H1 (cell line): ENCODE measurements around the gene ADRA2B. TPM values are rescaled to one million over a fixed set of nuclear protein-coding genes. Genes with fewer than 3 reads are reported as not detected.

Experiments
- CTCF ChIA-PET: fragments of 300-600 bp; sonication (Branson Sonifier 250); formaldehyde crosslinking; loops from one replicate; lab custom pipeline; 2021; ENCODE audit not compliant: partially characterized antibody; lab: Charles Lee
- POLR2A ChIA-PET: fragments of 300-600 bp; sonication (Branson Sonifier 250); formaldehyde crosslinking; loops from one replicate; lab custom pipeline; 2021; ENCODE audit warnings: inconsistent platforms; ENCODE audit not compliant: partially characterized antibody; lab: Charles Lee
- DNase-seq, 2 experiments: peaks; one replicate each; pipeline versions ENCODE4 v3.0.0 to v3.0.0-alpha.2; 2010 to 2022; ENCODE audit warnings: low spot score in 2 of 2, low read depth in 1 of 2, mixed read lengths in 1 of 2
- FAIRE-seq: peaks from 2 replicates; lab custom pipeline; 2011; peaks lifted over from hg19 to GRCh38; lab: Jason Lieb, UNC
- H2AFZ ChIP-seq: 2 replicates; pipeline ENCODE4 v1.8.1; 2012; ENCODE audit warnings: low read length, inconsistent platforms
- H2AK5ac ChIP-seq: 2 replicates; pipeline ENCODE4 v1.6.1; 2013; ENCODE audit warnings: low read depth, low read length
- H2BK120ac ChIP-seq: replicated peaks from 2 replicates; pipeline ENCODE3; 2013; ENCODE audit warnings: low read depth, low read length, inconsistent platforms
- H2BK12ac ChIP-seq: 2 replicates; pipeline ENCODE4 v1.6.1; 2013; ENCODE audit warnings: low read depth, low read length
- H2BK15ac ChIP-seq: 2 replicates; pipeline ENCODE4 v1.6.1; 2013; ENCODE audit warnings: low read length
- H2BK20ac ChIP-seq: 2 replicates; pipeline ENCODE4 v1.6.1; 2013; ENCODE audit warnings: low read length
- H2BK5ac ChIP-seq: 2 replicates; pipeline ENCODE4 v1.6.1; 2013; ENCODE audit warnings: low read depth, low read length
- H3K14ac ChIP-seq: 2 replicates; pipeline ENCODE4 v1.6.1; 2013; ENCODE audit warnings: inconsistent platforms; ENCODE audit not compliant: insufficient read length
- H3K18ac ChIP-seq: 2 replicates; pipeline ENCODE4 v1.6.1; 2013; ENCODE audit warnings: low read length; ENCODE audit errors: extremely low read depth
- H3K23ac ChIP-seq: 2 replicates; pipeline ENCODE4 v1.6.1; 2013; ENCODE audit warnings: inconsistent platforms; ENCODE audit not compliant: insufficient read length
- H3K23me2 ChIP-seq: 2 replicates; pipeline ENCODE4 v1.6.1; 2013; ENCODE audit warnings: low read depth, low read length
- H3K27ac ChIP-seq: 2 replicates; pipeline ENCODE4 v1.6.1; 2011; ENCODE audit warnings: low read depth, low read length, inconsistent platforms
- H3K27me3 ChIP-seq, 4 experiments: replicated peaks in 1 of 4; 1 replicate in 1 of 4; 2 replicates in 3 of 4; pipeline versions ENCODE4 v1.6.1 to v1.8.1; 2011 to 2013; ENCODE audit warnings: low read length in 3 of 4, mild to moderate bottlenecking in 3 of 4, inconsistent platforms in 2 of 4, mixed read lengths in 2 of 4, moderate library complexity in 1 of 4; ENCODE audit not compliant: control insufficient read depth in 3 of 4, insufficient read depth in 3 of 4; ENCODE audit errors: extremely low read depth in 1 of 4
- H3K36me3 ChIP-seq, 4 experiments: 2 replicates each; pipeline versions ENCODE4 v1.6.1 to v1.8.1; 2011 to 2013; ENCODE audit warnings: mild to moderate bottlenecking in 4 of 4, low read length in 3 of 4, moderate library complexity in 2 of 4, control low read depth in 1 of 4, inconsistent platforms in 1 of 4; ENCODE audit not compliant: insufficient read depth in 4 of 4, control insufficient read depth in 2 of 4
- H3K4ac ChIP-seq: replicated peaks from 2 replicates; pipeline ENCODE3; 2013; ENCODE audit warnings: low read length, low read depth, mixed read lengths, inconsistent platforms; ENCODE audit not compliant: insufficient read length
- H3K4me1 ChIP-seq, 4 experiments: replicated peaks in 1 of 4; 1 replicate in 1 of 4; 2 replicates in 3 of 4; pipeline versions ENCODE4 v1.6.1 to v1.8.1; 2011 to 2013; ENCODE audit warnings: low read length in 3 of 4, inconsistent platforms in 2 of 4, mixed read lengths in 1 of 4; ENCODE audit not compliant: insufficient read depth in 4 of 4, control insufficient read depth in 3 of 4
- H3K4me2 ChIP-seq, 2 experiments: 2 replicates each; pipeline versions ENCODE4 v1.6.1 to v1.8.1; 2011 to 2013; ENCODE audit warnings: low read depth in 2 of 2, low read length in 2 of 2, control low read depth in 1 of 2, inconsistent platforms in 1 of 2, mild to moderate bottlenecking in 1 of 2; ENCODE audit not compliant: insufficient read depth in 1 of 2
- H3K4me3 ChIP-seq, 4 experiments: fragments of 200-600, 300-600 bp in 1 of 4; sonication (generic), shearing (Covaris generic), sonication (Bioruptor Twin) in 1 of 4; 2 replicates each; pipeline versions ENCODE4 v1.5.1 to v1.8.1; 2011 to 2016; ENCODE audit warnings: low read length in 4 of 4, low read depth in 3 of 4, control low read depth in 2 of 4, inconsistent platforms in 2 of 4, mild to moderate bottlenecking in 2 of 4, mixed read lengths in 1 of 4, moderate library complexity in 1 of 4; ENCODE audit not compliant: insufficient read depth in 2 of 4; ENCODE audit errors: extremely low read depth in 1 of 4
- H3K56ac ChIP-seq: replicated peaks from 2 replicates; pipeline ENCODE3; 2013; ENCODE audit warnings: low read depth, mild to moderate bottlenecking, mixed read lengths, low read length, inconsistent platforms; ENCODE audit not compliant: insufficient read length
- H3K79me1 ChIP-seq: 2 replicates; pipeline ENCODE4 v1.6.1; 2013; ENCODE audit warnings: low read depth, low read length, control low read depth
- H3K79me2 ChIP-seq, 2 experiments: 2 replicates each; pipeline versions ENCODE4 v1.6.1 to v1.8.1; 2012 to 2013; ENCODE audit warnings: low read length in 2 of 2, mild to moderate bottlenecking in 2 of 2, inconsistent platforms in 1 of 2; ENCODE audit not compliant: insufficient read depth in 2 of 2, control insufficient read depth in 1 of 2
- H3K9ac ChIP-seq, 4 experiments: replicated peaks in 1 of 4; 1 replicate in 1 of 4; 2 replicates in 3 of 4; pipeline versions ENCODE4 v1.6.1 to v1.8.1; 2011 to 2013; ENCODE audit warnings: low read depth in 3 of 4, low read length in 3 of 4, control low read depth in 2 of 4, mild to moderate bottlenecking in 2 of 4, moderate library complexity in 2 of 4, inconsistent platforms in 1 of 4; ENCODE audit errors: extremely low read depth in 1 of 4
- H3K9me3 ChIP-seq, 2 experiments: 2 replicates each; pipeline versions ENCODE4 v1.6.1 to v1.8.1; 2012 to 2013; ENCODE audit warnings: mild to moderate bottlenecking in 2 of 2, moderate library complexity in 2 of 2, control low read depth in 1 of 2, inconsistent platforms in 1 of 2, low read depth in 1 of 2, low read length in 1 of 2, mixed read lengths in 1 of 2; ENCODE audit not compliant: insufficient read depth in 2 of 2
- H4K20me1 ChIP-seq, 2 experiments: replicated peaks in 1 of 2; 2 replicates each; pipeline versions ENCODE3 to v1.8.1; 2011 to 2013; ENCODE audit warnings: inconsistent platforms in 2 of 2, low read length in 2 of 2, mild to moderate bottlenecking in 1 of 2; ENCODE audit not compliant: insufficient read depth in 2 of 2, control insufficient read depth in 1 of 2
- H4K5ac ChIP-seq: 2 replicates; pipeline ENCODE4 v1.6.1; 2013; ENCODE audit warnings: low read length, low read depth, mixed read lengths, inconsistent platforms; ENCODE audit not compliant: insufficient read length
- H4K8ac ChIP-seq: 2 replicates; pipeline ENCODE4 v1.8.0; 2013; ENCODE audit warnings: mild to moderate bottlenecking, moderate library complexity, low read length, inconsistent platforms; ENCODE audit not compliant: insufficient read depth; ENCODE audit errors: extremely low read depth
- H4K91ac ChIP-seq: replicated peaks from 2 replicates; pipeline ENCODE3; 2013; ENCODE audit warnings: low read length, mixed read lengths, inconsistent platforms; ENCODE audit not compliant: insufficient read length
- TEAD4 ChIP-seq: IDR thresholded peaks from 2 replicates; pipeline ENCODE4 v1.6.1; 2012; ENCODE audit warnings: low read depth, low read length, inconsistent platforms, mixed read lengths
- WGBS, 2 experiments: shearing (Covaris generic) in 1 of 2; methylation state at CpG; one replicate each; pipeline versions ENCODE4 v1.1.6 to v1.1.7; 2013 to 2015; ENCODE audit warnings: low lambda C conversion rate in 2 of 2, mixed read lengths in 2 of 2, inconsistent platforms in 1 of 2, low coverage in 1 of 2, missing lambda C conversion rate in 1 of 2; ENCODE audit not compliant: insufficient replicate concordance in 2 of 2, insufficient coverage in 1 of 2, insufficient read length in 1 of 2; ENCODE audit errors: extremely low coverage in 1 of 2, missing lambda C conversion rate in 1 of 2; 5-methylcytosine and 5-hydroxymethylcytosine counted together
- polyA plus RNA-seq, 7 experiments: library from polyadenylated mRNA; depleted of rRNA in 3 of 7; stranded (reverse) in 5 of 7; unstranded in 2 of 7; fragments of >200 nt in 5 of 7; fragments of 200-250 nt in 2 of 7; gene quantifications; 1 replicate in 5 of 7; 2 replicates in 1 of 7; 4 replicates in 1 of 7; pipeline versions ENCODE4 v1.2.1 to v1.2.3, GENCODE V29; 2011 to 2013; ENCODE audit warnings: missing spikeins in 2 of 7, mixed read lengths in 2 of 7
- total RNA-seq: library from RNA; stranded (reverse); fragmentation: NEBNext Ultra II Directional; extraction: Animal tissue kit (Norgen Biotek cat#: 25700); gene quantifications from 2 replicates; pipeline ENCODE4 v1.2.1, GENCODE V29; 2021

Gene ADRA2B
- total and polyA plus RNA-seq, 2 of the 8 experiments (the other 6 are each of a cell fraction or from before 2014, with no cell fraction given) = 5.8 to 6.5 TPM

DNA sequence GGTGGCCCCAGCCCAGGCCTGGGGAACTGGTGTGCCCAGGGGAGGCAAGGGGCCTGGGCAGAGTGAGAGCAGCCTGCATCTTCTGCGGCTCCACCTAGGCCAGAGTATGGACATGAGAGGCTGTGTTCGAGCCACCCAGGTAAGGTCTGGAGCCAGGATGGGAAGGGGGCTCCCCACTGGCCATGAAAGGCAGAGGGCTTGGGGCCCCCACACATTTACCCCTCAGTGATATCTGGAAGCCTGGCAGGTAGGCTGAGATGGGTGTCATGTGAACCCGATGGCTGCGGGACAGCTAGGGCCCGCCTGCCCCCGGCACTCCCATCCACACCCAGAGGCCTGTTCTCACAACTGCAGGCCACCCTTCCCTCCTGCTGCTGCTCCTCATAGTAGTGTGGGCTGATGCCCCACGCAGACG lies 13.2 kb downstream of the ADRA2B start:
- H3K9ac ChIP-seq = peak overlapping the region in 1 of 4 experiments; percentile 19; a peak in 2 of 7 replicates
- H2BK5ac ChIP-seq = no peak overlapping the region
- no peaks in the 10 kb centered on the region for H3K79me2 ChIP-seq
- H3K79me1 ChIP-seq = no peaks in the 10 kb centered on the region
- no peaks in the 10 kb centered on the region for H3K36me3 ChIP-seq
- H3K4me1 ChIP-seq = peaks cover 0 to 18% (median 7%) of the 10 kb centered on the region in 4 experiments; a peak in 6 of 7 replicates
- no peak for TF ChIP-seq TEAD4
- TF ChIP-seq, all 59 proteins: peak for 0
- H3K56ac ChIP-seq = no peak overlapping the region
- peaks cover 4 to 11% of the 10 kb centered on the region in 2 experiments for H3K9me3 ChIP-seq
- H3K23me2 ChIP-seq = no peaks in the 10 kb centered on the region; the same call in 1 of the 2 replicates
- WGBS, 2 experiments = 86% methylated on average over 8 of the region's 8 CpGs; no CpG with 5 or more reads in 1 of the 2 experiments
- no peak overlapping the region for H3K4ac ChIP-seq
- H3K27ac ChIP-seq = no peak overlapping the region
- no peak for FAIRE-seq
- H2BK15ac ChIP-seq = peak overlapping the region; percentile 12; the same call in 1 of the 2 replicates
- no peaks in the 10 kb centered on the region for H3K27me3 ChIP-seq
- no peak overlapping the region for H3K18ac ChIP-seq
- peak overlapping the region; percentile 61; the same call in 1 of the 2 replicates for H2BK20ac ChIP-seq
- peak overlapping the region; percentile 75; the same call in 1 of the 2 replicates for H2BK12ac ChIP-seq
- no peak overlapping the region for H2AK5ac ChIP-seq
- H3K4me3 ChIP-seq = no peak overlapping the region
- DNase-seq = peak in 1 of 2 experiments; percentile 44
- no peak overlapping the region for H4K8ac ChIP-seq
- H4K91ac ChIP-seq = no peak overlapping the region
- H3K4me2 ChIP-seq = no peak overlapping the region
- no peak overlapping the region for H2BK120ac ChIP-seq
- ChIA-PET CTCF (interaction anchor here (1.9 to 7.2 kb wide), 2 partner anchors 11 to 12 kb away, joined by 8 to 61 read pairs; partner anchors contain the start of gene ADRA2B), POLR2A (no interaction called here)
- H4K5ac ChIP-seq = no peak overlapping the region
- no peak overlapping the region for H2AFZ ChIP-seq
- H3K14ac ChIP-seq = no peak overlapping the region
- no peak overlapping the region for H3K23ac ChIP-seq
- no peaks in the 10 kb centered on the region for H4K20me1 ChIP-seq
